GM12865 (cell line): ENCODE measurements around the gene ZNF330.
"Not testable (repeated sequence)": the region's sequence is repeated elsewhere in the genome, so short reads cannot be mapped to it uniquely, and the experiment has no call there.

ENCODE experiments used
- DNase-seq: peaks from one replicate; pipeline ENCODE4 v3.0.0; 2010; ENCODE audit warnings: low read depth
- H3K4me3 ChIP-seq: 2 replicates; pipeline ENCODE4 v1.5.1; 2011; ENCODE audit warnings: mild to moderate bottlenecking, low read depth, low read length, control low read depth
- TF ChIP-seq, protein P1 (sequence below): IDR thresholded peaks from 2 replicates; pipeline ENCODE4 v1.5.1; 2011; ENCODE audit warnings: low read length, control low read depth, low read depth, inconsistent platforms; ENCODE audit not compliant: insufficient read depth; ENCODE audit errors: missing control alignments

ZNF330 gene

GRCh38 chr4:141220691-141221659 is at the start of gene ZNF330:
TSS of gene ZNF330 (plus strand) at chr4:141220895. CDS start at chr4:141222372, 1,477 bp downstream.
- DNase-seq: peak; percentile 93
- TF ChIP-seq, protein P1, sequence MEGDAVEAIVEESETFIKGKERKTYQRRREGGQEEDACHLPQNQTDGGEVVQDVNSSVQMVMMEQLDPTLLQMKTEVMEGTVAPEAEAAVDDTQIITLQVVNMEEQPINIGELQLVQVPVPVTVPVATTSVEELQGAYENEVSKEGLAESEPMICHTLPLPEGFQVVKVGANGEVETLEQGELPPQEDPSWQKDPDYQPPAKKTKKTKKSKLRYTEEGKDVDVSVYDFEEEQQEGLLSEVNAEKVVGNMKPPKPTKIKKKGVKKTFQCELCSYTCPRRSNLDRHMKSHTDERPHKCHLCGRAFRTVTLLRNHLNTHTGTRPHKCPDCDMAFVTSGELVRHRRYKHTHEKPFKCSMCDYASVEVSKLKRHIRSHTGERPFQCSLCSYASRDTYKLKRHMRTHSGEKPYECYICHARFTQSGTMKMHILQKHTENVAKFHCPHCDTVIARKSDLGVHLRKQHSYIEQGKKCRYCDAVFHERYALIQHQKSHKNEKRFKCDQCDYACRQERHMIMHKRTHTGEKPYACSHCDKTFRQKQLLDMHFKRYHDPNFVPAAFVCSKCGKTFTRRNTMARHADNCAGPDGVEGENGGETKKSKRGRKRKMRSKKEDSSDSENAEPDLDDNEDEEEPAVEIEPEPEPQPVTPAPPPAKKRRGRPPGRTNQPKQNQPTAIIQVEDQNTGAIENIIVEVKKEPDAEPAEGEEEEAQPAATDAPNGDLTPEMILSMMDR: peak; percentile 14
- peak within 1 kb of the TSS; percentile 96 for H3K4me3 ChIP-seq

DNA sequence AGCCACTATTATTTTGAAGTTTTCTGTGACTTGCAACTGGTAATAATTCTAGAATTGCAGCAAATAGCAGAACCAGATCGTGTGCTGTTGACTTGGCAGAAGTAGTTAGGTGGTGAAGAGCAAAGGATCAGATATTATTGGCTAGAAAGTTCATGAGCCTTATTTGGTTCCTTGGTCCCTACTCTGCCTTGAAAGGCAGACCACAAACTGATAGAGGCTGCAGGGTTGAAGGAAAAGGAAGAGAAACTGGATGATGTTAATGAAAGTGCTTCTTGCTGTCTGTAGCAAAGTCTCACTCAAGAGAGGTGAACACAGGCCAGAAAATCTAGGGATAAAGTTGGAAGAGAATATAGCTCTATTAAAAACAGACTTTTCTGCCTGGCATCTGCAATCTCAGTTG is 46.2 kb upstream of the ZNF330 start:
- TF ChIP-seq, protein P1: no peak
- H3K4me3 ChIP-seq: no peak overlapping the region
- DNase-seq: peak; percentile 10

DNA sequence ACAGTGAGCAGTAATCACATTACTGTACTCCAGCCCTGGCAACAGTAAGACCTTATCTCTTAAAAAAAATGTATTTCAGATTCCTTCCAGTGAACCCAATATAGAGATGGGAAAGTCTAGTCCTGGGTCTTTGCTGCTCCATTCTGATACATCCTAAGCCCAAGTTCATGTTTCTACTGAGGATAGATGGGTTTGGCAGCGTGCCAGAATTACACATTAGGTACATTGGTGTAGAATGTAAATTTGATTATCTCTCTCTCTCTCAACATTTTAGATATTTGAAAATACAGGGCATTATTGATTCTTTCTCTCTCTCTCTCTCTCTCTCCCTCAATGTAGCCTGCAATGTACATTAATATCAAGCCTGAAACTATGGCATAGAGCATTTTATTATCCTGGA is 43.5 kb upstream of the ZNF330 start:
- TF ChIP-seq, protein P1: no peak
- no peak overlapping the region for H3K4me3 ChIP-seq
- DNase-seq: no peak

GRCh38 chr4:141179474-141180373 is 41.0 kb upstream of the ZNF330 start:
- TF ChIP-seq, protein P1: no peak
- no peak overlapping the region for H3K4me3 ChIP-seq
- DNase-seq: no peak

- no peak for DNase-seq
- H3K4me3 ChIP-seq: no peak overlapping the region
- TF ChIP-seq, protein P1: no peak
Observed at GRCh38 chr4:141180991-141181761, 39.5 kb upstream of the ZNF330 start.

- not testable (repeated sequence) for H3K4me3 ChIP-seq, DNase-seq
Observed at GRCh38 chr4:141183491-141183890, 37.2 kb upstream of the ZNF330 start.
